ENCODE data around the gene DYNLT1.
"Not testable (repeated sequence)": the region's sequence is repeated elsewhere in the genome, so short reads cannot be mapped to it uniquely, and the experiment has no call there.

DYNLT1 gene

DNA sequence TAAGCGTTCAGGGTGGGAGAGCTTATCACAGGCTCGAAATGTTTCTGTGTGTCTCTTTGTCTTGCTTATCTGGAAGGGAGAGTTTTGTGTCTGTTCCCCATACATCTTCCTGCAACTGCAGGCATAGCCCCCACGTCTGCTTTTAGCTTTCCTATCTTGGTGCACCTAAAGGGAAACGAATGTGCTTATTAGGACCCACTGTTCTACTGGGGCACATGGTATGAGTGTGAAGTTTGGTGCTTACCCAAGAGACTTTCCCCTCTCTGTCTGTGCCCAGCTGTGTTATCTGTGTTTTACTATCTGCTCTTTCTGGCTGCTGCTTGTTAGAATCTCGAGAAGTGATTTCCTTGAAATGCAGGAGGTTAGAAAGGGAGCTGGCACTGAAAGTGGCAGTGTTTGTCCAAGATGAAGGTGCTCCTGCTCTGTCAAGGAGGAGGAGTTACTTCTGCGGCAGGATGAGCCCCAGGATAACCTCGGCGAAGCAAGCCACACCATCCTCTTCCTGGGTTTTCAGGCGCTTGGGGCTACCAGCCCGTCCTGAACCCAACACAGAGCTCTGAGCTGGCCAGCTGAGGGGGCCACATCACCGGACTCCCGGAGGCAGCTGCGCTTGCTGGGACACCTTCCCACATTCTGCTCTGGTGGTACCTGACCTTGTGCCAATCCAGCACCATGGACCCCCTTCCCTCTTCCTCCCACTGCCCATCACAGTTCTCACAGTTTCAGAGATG, 23.4 kb downstream of the DYNLT1 start:
- no peak for DNase-seq

DNA sequence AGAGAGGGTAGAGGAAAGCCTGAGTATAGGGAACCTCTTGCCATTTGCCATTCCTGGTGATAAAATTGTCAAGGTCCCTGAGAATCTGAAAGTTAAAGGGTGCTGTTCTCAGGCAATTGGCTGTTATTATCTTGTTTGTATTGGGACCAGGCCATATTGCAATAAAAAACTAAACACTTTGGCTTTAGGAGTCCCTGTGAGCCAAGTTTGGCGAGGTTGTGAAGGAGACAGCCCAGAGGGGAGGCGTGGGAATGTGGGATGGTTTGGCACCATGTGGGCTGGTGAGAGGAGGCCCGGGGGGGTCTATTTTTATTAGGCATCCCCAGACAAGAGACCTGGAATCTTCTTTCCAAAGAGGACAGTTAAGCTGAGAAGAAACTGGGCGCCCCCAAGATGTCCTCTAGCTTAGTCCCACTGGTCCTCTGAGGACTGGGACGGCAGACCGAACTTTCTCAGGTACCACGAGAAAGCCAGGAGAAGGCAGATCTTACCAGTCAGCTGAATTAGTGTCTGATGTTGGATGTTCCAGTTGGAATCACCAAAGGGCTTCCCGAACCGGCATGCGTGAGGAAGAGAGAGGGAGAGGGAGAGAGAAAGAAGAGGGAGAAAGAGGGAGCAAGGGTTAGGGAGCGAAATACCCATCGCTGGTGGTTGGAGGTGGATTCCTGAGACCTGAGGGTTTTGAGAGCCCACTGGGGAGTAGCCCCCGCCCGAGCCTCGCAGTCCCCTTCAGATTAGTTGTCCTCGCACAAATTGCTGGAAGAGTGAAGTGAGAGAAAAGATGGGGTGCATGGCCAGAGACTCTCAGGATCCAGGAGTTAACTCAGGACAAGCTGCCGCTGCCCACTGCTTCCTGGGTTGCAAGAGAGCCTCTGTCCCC, 24.4 kb downstream of the DYNLT1 start:
- DNase-seq, result no peak

DNA sequence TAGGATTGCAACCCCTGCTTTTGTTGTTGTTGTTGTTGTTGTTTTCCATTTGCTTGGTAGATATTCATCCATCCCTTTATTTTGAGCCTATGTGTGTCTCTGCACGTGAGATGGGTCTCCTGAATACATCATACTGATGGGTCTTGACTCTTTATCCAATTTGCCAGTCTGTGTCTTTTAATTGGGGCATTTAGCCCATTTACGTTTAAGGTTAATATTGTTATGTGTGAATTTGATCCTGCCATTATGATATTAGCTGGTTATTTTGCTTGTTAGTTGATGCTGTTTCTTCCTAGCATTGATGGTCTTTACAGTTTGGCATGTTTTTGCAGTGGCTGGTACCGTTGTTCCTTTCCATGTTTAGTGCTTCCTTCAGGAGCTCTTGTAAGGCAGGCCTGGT, 26.3 kb downstream of the DYNLT1 start:
- DNase-seq, result not testable (repeated sequence)

DNA sequence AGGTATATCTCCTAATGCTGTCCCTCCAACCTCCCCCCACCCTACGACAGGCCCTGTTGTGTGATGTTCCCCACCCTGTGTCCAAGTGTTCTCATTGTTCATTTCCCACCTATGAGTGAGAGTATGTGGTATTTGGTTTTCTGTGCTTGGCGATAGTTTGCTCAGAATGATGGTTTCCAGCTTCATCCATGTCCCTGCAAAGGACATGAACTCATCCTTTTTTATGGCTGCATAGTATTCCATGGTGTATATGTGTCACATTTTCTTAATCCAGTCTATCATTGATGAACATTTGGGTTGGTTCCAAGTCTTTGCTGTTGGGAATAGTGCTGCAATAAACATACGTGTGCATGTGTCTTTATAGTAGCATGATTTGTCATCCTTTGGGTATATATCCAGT, 29.9 kb downstream of the DYNLT1 start:
- not testable (repeated sequence) for DNase-seq

DNA sequence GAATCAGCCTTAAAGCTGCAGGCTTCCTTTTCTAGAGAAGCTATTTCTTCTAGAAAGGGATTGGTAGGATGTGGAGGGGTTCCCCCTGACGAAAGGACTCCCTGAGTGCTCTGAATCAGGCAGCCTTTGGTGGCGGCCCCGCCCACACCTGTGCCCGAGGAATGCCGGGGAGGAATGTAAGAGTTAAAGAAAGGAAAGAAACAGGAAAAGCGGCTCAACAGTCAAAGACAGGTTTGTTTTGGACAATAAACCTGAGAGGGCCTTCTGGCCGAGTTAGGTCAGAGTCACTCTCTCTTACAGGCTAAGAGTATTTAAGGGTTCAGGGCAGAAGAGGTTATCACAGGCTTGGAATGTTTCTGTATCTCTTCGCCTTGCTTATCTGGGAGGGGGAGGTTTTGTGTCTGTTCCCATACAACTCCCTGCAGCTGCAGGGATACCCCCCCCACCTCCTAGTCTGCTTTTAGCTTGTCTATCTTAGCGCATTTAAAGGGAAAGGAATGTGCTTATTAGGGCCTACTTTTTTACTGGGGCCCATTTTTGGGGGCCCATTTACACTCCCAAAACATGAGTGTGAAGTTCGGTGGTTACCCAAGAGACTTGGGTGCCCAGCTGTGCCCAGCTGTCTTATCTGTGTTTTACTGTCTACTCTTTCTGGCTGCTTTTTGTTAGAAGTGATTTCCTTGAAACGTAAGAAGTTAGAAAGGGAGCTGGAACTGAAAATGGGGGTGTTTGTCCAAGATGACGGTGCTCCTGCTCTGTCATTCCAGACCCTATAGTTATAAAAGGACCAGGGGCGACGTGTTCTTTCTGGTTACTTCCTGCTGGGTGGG, 32.8 kb downstream of the DYNLT1 start:
- DNase-seq, result no peak

DNA sequence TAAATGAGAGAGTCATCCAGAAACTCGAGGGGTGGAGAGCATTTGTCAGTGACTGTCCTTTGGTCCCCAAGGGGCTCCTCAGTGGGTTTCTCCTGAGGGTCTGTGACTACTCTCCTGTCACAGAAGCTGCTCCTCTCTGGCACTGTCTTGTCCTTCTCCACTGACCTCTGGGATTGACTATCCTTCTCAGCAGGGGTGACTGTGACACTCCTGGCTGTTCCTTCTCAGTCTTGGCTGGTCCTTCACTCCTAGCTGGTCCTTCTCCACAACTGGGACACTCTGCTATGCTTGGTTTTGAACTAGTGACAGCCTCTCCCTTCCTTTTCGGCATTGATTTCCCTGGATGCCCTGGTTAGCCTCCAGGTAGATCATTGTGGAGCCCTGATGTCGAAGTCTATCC, 33.5 kb downstream of the DYNLT1 start:
- no peak for DNase-seq

DNA sequence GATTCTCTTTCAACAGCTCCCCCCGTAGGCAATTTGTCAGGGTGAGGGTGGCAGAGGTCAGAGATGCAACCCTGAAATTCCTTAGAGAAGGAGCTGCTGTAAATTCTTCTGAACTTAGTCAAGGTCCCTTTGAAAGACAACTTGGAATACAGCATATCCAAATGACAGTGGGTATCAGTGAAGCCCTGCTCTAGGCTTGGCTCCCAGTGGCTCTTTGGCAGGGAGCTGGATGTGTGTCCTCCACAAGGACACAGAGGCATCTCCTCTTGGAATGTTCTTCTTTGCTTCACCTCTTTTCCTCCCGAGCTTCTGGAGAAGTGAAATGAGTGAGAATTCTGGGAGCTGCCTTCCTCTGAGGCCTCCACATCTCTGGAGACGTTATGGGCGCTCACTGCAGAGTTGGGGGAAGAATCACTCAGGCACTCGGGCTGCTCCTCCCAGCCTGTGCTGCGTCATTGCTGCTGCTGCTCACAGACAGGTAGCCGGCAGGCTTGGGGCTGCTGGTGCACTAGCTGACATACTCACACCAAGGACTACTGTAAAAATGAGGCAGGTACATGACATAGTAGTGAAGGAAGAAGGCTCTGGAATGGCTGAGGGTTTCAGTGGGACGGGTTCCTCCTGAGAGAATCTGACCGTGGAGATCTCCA, 34.1 kb downstream of the DYNLT1 start:
- no peak for DNase-seq

DNA sequence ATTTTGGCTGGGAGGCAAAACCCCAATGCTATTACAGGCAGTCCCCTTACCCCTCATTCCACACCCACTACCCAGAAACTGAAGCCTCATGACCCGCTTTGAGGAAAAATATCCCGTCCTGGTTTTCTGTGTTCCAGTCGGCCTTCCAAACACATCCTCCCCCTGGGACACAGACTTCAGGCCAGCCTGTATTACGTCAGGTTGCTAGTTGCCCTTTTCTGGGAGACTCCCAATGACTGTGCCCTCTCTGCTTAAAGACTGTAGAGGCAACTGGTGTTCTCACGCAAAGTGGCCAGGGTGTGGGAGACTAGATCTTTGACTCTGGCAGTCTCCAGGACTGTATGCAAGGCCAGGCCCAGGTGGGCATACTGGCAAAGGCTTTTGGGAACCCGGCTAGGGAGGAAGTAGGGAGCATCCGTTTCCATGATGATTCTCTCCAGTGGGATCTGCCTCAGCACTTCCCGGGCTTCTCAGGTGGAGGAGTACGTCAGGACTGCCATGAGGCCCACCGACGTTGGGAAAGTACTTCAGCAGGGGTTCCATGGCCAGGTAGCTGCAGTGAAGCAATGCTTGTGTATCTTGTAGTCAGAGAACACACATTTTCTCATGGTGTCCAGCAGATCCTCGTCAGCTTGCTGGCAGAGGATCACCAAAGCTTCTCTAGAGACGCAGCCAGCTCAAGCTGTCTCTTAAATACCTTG, 34.9 kb downstream of the DYNLT1 start:
- DNase-seq, result no peak

DNA sequence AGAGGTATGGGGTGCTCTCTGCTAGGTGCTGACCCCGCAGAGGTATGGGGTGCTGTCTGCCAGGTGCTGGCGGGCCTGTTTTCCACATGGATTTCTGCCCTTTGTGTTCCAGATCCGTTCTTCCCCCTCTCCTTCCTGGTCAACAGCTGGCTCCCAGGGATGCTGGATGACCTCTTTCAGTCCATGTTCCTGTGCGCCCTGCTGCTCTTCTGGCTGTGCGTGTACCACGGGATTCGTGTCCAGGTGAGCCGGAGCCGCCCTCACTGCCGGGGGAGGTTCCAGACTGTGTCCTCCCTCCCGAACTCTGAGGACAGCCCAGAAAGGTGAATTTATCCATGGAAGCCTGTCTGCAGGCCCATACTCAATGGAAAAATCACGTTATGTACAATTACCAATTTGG, 36.3 kb downstream of the DYNLT1 start:
- DNase-seq, result no peak

DNA sequence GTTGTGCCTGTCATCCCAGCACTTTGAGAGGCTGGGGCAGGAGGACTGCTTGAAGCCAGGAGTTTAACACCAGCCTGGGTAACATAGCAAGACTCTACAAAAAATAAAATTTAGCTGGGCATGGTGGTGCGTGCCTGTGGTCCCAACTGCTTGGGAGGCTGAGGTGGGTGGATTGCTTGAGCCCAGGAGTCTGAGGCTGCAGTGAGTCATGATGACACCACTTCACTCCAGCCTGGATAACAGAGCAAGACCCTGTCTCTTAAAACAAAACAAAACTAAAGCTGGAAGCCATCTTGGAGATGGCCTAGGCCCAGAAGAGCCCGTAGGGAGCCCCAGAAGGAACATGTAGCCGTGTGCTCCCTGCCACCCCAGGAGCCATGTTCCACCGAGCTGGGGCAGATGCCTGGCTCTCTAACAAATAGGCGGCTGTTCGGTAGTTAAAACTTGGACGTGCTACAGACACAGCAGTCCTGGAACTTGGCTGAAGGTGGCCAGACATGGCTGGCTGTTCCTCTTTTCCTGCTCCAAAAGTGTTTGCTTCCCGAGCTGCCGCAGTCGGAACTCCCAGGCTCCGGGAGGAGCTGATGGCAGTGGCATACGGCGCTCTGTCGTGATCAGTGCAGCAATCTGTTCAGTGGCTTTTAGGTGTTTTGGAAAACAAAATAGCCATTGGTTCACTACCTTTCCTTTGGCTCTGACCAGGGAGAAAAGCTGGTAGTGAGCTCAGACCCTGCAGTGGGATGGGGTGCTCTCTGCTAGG, 37.0 kb downstream of the DYNLT1 start:
- DNase-seq, result no peak

DNA sequence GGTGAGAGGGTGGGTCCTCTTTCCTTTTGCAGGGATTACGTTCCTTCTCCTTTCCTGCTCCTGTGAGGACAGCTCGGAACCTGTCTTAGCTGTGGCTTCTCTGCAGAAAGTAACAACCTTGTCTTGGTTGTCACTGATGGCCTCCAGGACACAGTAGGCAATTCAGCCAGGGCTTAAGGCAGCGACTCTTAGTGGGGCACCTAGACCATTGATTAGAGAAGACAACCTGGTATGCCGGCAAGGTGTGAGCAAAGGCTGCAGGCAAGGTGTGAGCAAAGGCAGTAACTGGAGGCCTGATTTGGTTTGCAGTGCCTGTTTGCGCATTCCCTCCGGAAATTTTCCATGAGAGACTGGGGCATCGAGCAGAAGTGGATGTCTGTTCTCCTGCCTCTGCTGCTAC, 37.6 kb downstream of the DYNLT1 start:
- DNase-seq, result no peak

DNA sequence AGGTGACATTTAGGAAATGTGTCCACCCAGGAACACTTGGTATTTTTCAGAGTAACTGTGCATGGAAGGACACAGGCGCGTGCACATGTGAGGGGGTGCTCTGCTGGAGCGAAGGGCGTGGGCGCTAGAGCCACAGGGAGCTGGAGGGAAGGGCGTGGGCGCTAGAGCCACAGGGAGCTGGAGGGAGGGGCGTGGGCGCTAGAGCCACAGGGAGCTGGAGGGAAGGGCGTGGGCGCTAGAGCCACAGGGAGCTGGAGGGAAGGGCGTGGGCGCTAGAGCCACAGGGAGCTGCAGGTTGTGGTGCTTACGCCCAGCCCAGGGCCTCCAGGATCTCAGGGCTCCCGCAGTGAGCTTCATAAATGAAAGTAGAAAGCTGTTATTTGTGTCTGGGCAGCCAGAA, 38.5 kb downstream of the DYNLT1 start:
- not testable (repeated sequence) for DNase-seq

DNA sequence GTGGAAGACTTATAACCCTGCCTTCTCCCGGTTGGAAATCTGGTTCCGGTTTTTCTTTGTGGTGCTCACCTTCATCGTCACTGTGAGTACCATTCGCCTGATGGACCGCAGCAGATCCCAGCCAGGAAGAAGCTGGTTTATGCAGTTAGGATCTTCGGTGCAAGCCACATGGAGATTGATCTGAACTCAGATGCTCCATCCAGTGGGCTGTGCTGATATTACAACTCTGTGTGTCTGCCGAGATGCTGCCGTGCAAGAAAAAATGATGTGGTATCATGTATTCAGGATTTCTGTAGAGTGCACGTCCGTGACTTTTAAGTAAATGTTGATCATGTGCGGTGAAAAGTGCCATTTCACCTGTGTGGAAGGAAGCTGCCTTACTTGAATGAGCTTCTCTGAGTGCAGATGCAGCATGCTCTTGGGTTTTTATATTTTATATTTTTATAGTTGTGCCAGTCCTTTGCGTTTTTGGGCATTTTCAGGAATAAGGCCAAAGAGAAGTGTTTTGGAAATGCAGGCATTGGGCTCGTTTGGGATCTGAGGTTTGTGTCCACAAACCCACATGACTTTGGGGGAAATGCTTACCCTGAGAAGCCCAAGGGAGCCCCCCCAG, 39.2 kb downstream of the DYNLT1 start:
- DNase-seq, result peak; percentile 42

DNA sequence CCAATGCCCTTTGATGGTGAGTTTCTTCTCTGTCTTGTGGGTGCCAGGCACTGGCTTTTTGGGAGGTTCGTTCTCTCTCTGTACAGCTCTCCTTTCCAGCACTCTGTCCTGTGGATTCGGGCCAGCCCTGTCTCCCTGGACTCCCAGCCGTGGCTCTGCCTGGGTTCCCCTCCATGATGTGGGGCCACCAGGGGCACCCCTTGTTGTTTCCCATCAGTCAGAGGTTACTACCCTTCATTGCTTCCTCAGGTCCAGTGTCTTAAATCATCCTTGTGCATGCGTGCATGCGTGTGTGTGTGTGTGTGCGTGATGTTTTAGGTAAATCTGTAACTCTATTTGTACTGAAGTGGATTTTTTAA, 40.5 kb downstream of the DYNLT1 start:
- no peak for DNase-seq

DNA sequence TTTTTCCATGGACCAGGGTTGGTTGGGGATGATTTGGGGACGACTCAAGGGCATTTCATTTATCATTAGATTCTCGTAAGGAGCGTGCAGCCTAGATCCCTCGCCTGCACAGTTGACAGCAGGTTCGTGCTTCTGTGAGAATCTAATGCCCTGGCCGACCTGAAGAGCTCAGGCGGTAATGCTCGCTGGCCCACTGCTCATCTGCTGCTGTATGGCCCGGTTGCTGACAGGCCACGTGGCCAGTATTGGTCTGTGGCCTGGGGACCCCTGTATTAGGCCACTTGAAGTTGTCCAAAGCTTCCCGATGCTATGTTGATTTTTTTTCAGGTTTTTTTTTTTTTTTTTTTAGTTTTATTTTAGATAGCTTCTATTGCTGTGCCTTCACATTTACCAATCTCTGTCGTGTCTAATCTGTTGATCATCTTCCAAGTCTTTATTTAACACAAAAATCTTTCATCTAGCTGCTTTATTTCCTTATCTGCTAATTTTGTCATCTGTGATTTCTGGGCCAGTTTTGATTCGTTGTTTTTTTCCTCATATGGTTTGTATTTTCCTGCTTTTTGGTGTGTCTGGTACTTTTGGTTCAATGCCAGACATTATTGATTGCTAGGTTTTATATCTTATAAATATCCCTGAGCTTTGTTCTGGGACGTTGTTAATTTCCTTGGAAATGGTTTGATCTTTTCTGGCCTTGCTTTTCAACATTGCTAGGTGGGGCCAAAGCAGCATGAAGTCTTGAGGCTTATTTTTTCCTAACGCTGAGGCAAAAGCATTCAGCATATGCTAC, 41.1 kb downstream of the DYNLT1 start:
- DNase-seq, result no peak

DNA sequence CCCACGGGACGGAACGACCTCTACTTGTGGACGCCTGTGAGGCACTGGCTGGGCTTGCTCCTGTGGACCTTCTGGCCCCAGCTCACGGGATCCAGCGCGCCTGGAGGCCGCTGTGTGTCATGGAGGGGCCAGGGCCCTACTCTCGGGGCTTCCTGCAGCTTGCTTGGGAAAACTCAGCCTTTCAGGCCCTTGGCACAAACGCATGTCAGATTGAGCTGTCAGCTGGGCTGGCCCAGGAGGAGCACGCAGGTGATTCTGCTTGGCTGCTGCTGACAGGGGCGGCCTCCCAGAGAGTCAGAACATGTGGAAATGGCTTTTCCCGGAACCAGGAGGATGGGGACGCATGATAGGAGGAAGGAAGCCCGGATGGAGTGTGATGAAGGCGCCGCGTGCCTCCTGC, 44.9 kb downstream of the DYNLT1 start:
- no peak for DNase-seq

DNA sequence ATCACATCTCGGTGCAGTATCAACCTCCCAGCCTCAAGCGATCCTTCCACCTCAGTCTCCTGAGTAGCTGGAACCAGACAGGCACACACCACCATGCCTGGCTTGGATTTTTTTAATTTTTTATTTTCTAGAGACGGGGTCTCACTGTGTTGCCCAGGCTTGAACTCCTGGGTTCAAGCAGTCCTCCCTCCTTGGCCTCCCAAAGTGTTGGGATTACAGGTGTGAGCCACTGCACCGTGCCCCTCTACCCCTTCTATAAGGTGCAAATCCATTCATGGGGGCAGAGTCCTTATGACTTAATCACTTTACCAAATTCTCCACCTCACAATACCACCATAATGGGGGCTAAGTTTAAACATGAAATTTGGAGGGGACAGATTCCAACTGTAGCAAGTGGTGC, 47.0 kb downstream of the DYNLT1 start:
- no peak for DNase-seq

DNA sequence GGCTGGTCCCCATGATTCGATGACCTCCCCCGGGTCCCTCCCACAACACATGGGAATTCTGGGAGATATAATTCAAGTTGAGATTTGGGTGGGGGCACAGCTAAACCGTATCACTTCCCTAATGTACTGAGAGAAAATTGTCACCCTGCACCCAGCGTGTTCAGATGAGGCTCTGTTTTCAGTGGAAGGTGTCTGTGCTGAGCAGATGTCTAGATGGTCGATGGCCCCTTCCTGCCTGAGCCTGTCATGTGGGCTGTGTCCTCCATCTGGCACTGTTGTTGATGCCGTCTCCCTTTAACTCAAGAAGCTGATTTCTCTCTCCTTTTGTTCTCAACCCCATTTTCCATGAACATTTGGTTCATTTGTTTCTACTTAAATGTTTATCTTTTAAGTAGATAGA, 47.7 kb downstream of the DYNLT1 start:
- DNase-seq, result peak; percentile 91

DNA sequence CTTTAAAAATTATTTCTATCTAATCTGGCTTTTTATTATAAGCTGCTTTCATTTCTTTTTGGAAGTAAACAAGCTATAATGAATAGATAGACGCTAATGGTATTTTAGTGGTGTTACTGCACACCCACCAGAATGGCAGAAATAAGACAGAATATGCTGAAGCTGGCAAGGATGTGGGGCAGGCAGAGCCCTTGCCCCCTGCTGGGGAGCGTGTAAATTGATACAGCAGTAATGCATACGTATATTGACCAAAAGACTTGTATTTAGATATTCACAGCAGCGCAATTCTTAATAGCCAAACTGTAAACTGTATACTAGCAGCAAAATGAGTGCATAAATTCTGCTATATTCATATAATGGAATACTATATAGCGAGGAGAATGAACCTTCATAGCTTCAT, 49.3 kb downstream of the DYNLT1 start:
- DNase-seq, result no peak

DNA sequence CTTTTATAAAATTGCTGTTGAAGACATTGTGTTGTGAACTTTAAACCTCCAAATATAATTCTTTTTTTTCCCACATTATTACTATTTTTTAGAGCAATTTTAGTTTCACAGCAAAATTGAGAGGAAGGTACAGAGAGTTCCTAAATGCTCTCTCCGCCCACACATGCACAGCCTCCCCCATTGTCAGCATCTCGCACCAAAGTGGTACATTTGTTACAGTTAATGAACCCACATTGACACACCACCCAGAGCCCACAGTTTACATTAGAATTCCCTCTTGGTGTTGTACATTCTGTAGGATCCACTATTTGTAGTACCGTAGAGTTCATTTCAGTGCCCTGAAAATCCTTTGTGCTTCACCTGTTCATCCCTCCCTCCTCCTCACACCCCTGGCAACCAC, 50.9 kb downstream of the DYNLT1 start:
- DNase-seq, result no peak
